SK-N-SH (cell line): ENCODE results near the gene SHQ1. TPM values are rescaled to one million over a fixed set of nuclear protein-coding genes. Genes with fewer than 3 reads are reported as not detected.

Experiments used
- CTCF ChIA-PET: fragments of 300-600, 350-600 bp; formaldehyde crosslinking; extraction: SDS; loops from one replicate; lab custom pipeline; 2021; lab: Yijun Ruan, JAX
- POLR2A ChIA-PET: fragments of 350-600 bp; sonication (Branson Sonifier 250); formaldehyde crosslinking; extraction: SDS; loops from one replicate; lab custom pipeline; 2020; ENCODE audit warnings: antibody characterized with exemption, inconsistent platforms; lab: Yijun Ruan, JAX
- DNase-seq: peaks from one replicate; pipeline ENCODE4 v3.0.0; 2012
- H2AFZ ChIP-seq: fragments of 200-600 bp; sonication (generic); 2 replicates; pipeline ENCODE4 v1.8.1; 2016; ENCODE audit warnings: antibody characterized with exemption, mild to moderate bottlenecking, low read depth
- H3F3A ChIP-seq: fragments of 200-600 bp; sonication (generic); replicated peaks from 2 replicates; pipeline ENCODE3; 2016; ENCODE audit warnings: antibody characterized with exemption, mild to moderate bottlenecking; ENCODE audit not compliant: insufficient read depth
- H3K27ac ChIP-seq, 2 experiments: fragments of 200-500 bp in 1 of 2; fragments of 200-600 bp in 1 of 2; sonication (Bioruptor generic) in 1 of 2; sonication (generic), shearing (Covaris generic) in 1 of 2; 2 replicates each; pipeline versions ENCODE4 v1.5.1 to v1.6.1; 2014 to 2016; ENCODE audit warnings: low read depth in 2 of 2, inconsistent platforms in 1 of 2, low read length in 1 of 2, mild to moderate bottlenecking in 1 of 2, mixed read lengths in 1 of 2
- H3K27me3 ChIP-seq: fragments of 200-600 bp; sonication (generic), shearing (Covaris generic); 2 replicates; pipeline ENCODE4 v1.6.1; 2016; ENCODE audit warnings: mixed run types; ENCODE audit not compliant: insufficient read depth
- H3K36me3 ChIP-seq, 2 experiments: fragments of 200-500 bp in 1 of 2; fragments of 200-600 bp in 1 of 2; sonication (Bioruptor generic) in 1 of 2; sonication (generic) in 1 of 2; replicated peaks in 1 of 2; 2 replicates each; pipeline versions ENCODE3 to v1.5.1; 2014 to 2016; ENCODE audit warnings: low read length in 1 of 2, mild to moderate bottlenecking in 1 of 2; ENCODE audit not compliant: insufficient read depth in 2 of 2, control insufficient read depth in 1 of 2
- H3K4me1 ChIP-seq, 2 experiments: fragments of 200-500 bp in 1 of 2; fragments of 200-600 bp in 1 of 2; sonication (Bioruptor generic) in 1 of 2; sonication (generic), shearing (Covaris generic) in 1 of 2; 2 replicates each; pipeline versions ENCODE4 v1.5.1 to v1.6.1; 2014 to 2016; ENCODE audit warnings: low read depth in 1 of 2, low read length in 1 of 2, mixed run types in 1 of 2; ENCODE audit not compliant: insufficient read depth in 2 of 2, control insufficient read depth in 1 of 2
- H3K4me2 ChIP-seq: fragments of 200-600 bp; sonication (generic), shearing (Covaris generic); 2 replicates; pipeline ENCODE4 v1.6.1; 2017; ENCODE audit warnings: mixed run types
- H3K4me3 ChIP-seq, 2 experiments: fragments of 200-500 bp in 1 of 2; fragments of 200-600 bp in 1 of 2; sonication (Bioruptor generic) in 1 of 2; sonication (generic), shearing (Covaris generic) in 1 of 2; 2 replicates each; pipeline versions ENCODE4 v1.5.1 to v1.8.1; 2014 to 2016; ENCODE audit warnings: low read depth in 2 of 2, inconsistent platforms in 1 of 2, low read length in 1 of 2, mild to moderate bottlenecking in 1 of 2, mixed read lengths in 1 of 2, moderate library complexity in 1 of 2
- H3K79me2 ChIP-seq: fragments of 200-600 bp; sonication (generic); 2 replicates; pipeline ENCODE4 v1.8.1; 2017; ENCODE audit warnings: mild to moderate bottlenecking; ENCODE audit not compliant: insufficient read depth
- H3K9ac ChIP-seq: fragments of 200-600 bp; sonication (generic); 2 replicates; pipeline ENCODE4 v1.6.1; 2017; ENCODE audit warnings: mixed run types
- H3K9me2 ChIP-seq: fragments of 200-600 bp; sonication (generic); 2 replicates; pipeline ENCODE4 v1.6.1; 2017; ENCODE audit warnings: mixed run types
- H3K9me3 ChIP-seq: fragments of 200-600 bp; sonication (generic); 2 replicates; pipeline ENCODE4 v1.6.1; 2017; ENCODE audit warnings: mixed run types, mild to moderate bottlenecking, moderate library complexity
- H4K20me1 ChIP-seq: fragments of 200-600 bp; sonication (generic); 2 replicates; pipeline ENCODE4 v1.6.1; 2017; ENCODE audit warnings: mild to moderate bottlenecking, mixed run types; ENCODE audit not compliant: insufficient read depth
- ELF1 ChIP-seq: IDR thresholded peaks from 2 replicates; pipeline ENCODE4 v1.4.0; 2012
- FOSL2 ChIP-seq: IDR thresholded peaks from 2 replicates; pipeline ENCODE4 v1.4.0; 2012; ENCODE audit warnings: low read depth, mild to moderate bottlenecking, moderate library complexity, borderline replicate concordance
- FOXM1 ChIP-seq: IDR thresholded peaks from 2 replicates; pipeline ENCODE4 v1.4.0; 2012; ENCODE audit warnings: low read depth, mild to moderate bottlenecking
- GATA2 ChIP-seq: sonication (generic); formaldehyde crosslinking; IDR thresholded peaks from 2 replicates; pipeline ENCODE4 v1.5.0; 2020; ENCODE audit warnings: mild to moderate bottlenecking, missing genetic modification reagents
- JUND ChIP-seq: IDR thresholded peaks from 2 replicates; pipeline ENCODE4 v1.4.0; 2012
- MXI1 ChIP-seq: IDR thresholded peaks from 2 replicates; pipeline ENCODE4 v1.6.1; 2012; ENCODE audit warnings: mild to moderate bottlenecking, low read depth, low read length, improper control_type of control experiment
- NFIC ChIP-seq: IDR thresholded peaks from 2 replicates; pipeline ENCODE4 v1.4.0; 2012; ENCODE audit warnings: borderline replicate concordance
- POLR2AphosphoS5 ChIP-seq: IDR thresholded peaks from 2 replicates; pipeline ENCODE4 v1.6.1; 2012; ENCODE audit warnings: low read depth, low read length
- RAD21 ChIP-seq: IDR thresholded peaks from 2 replicates; pipeline ENCODE4 v1.6.1; 2012; ENCODE audit warnings: mild to moderate bottlenecking, low read length
- RXRA ChIP-seq: IDR thresholded peaks from 2 replicates; pipeline ENCODE4 v1.4.0; 2012; ENCODE audit warnings: low read depth, mild to moderate bottlenecking, borderline replicate concordance
- SMC3 ChIP-seq: IDR thresholded peaks from 2 replicates; pipeline ENCODE4 v1.6.1; 2012; ENCODE audit warnings: low read depth, low read length, improper control_type of control experiment
- WGBS: methylation state at CpG from one replicate; pipeline ENCODE4 v1.1.6; 2017; ENCODE audit warnings: low lambda C conversion rate; 5-methylcytosine and 5-hydroxymethylcytosine counted together
- polyA plus RNA-seq, 3 experiments: library from polyadenylated mRNA; depleted of rRNA; stranded (reverse); fragments of >200 nt; gene quantifications; 2 replicates each; pipeline ENCODE4 v1.2.3, GENCODE V29; 2012
- TF ChIP-seq, protein P1 (sequence below): IDR thresholded peaks from 2 replicates; pipeline ENCODE4 v1.6.1; 2012; ENCODE audit warnings: mild to moderate bottlenecking, low read depth, low read length, moderate library complexity
- TF ChIP-seq, protein P2 (sequence below): IDR thresholded peaks from 2 replicates; pipeline ENCODE4 v1.4.0; 2012; ENCODE audit warnings: low read depth, borderline replicate concordance
- TF ChIP-seq, protein P3 (sequence below): IDR thresholded peaks from 2 replicates; pipeline ENCODE4 v1.4.0; 2012; ENCODE audit warnings: low read depth, borderline replicate concordance
- TF ChIP-seq, protein P4 (sequence below): fragments of 150-350 bp; IDR thresholded peaks from 2 replicates; pipeline ENCODE4 v1.6.1; 2017; ENCODE audit warnings: antibody characterized with exemption, low read length, low read depth, borderline replicate concordance
- TF ChIP-seq, protein P5 (sequence below): IDR thresholded peaks from 2 replicates; pipeline ENCODE4 v1.4.0; 2012; ENCODE audit warnings: low read depth
- TF ChIP-seq, protein P6 (sequence below): fragments of 150-350 bp; IDR thresholded peaks from 2 replicates; pipeline ENCODE4 v1.6.1; 2016; ENCODE audit warnings: mild to moderate bottlenecking, low read depth, low read length
- TF ChIP-seq, protein P7 (sequence below): IDR thresholded peaks from 2 replicates; pipeline ENCODE4; 2012

The SHQ1 gene
- polyA plus RNA-seq, 1 of the 3 experiments (the other 2 are of a cell fraction), result 10.5 TPM

DNA sequence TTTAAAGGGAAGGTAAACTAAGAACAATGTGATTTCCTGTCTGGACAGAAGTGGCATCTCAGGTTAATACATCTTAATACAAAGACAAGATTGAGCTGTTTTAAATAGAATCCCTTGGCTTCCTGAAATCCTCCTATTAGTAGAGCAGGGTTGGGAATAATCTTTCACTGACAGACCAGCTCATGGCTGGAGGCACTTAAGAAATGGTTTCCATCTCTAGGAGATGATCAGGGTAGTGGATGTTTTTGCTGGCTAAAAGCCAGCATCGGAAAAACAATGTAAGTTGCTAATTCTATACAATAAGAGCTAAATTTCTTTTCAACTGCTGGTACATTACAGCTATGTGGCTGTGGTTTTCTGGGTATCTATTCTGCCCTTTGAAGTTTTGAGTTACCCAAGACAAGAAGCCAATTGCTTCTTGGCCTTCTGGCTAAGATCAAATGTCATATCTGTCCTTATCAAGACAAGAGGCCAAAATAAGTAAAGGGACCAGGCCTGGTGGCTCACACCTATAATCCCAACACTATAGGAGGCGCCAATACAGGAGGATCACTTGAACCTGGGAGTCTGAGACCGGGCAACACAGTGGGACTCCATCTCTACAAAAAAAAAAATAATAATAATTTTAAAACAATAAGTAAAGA is 49.6 kb downstream of the SHQ1 start (continued):
- TF ChIP-seq, protein P1, sequence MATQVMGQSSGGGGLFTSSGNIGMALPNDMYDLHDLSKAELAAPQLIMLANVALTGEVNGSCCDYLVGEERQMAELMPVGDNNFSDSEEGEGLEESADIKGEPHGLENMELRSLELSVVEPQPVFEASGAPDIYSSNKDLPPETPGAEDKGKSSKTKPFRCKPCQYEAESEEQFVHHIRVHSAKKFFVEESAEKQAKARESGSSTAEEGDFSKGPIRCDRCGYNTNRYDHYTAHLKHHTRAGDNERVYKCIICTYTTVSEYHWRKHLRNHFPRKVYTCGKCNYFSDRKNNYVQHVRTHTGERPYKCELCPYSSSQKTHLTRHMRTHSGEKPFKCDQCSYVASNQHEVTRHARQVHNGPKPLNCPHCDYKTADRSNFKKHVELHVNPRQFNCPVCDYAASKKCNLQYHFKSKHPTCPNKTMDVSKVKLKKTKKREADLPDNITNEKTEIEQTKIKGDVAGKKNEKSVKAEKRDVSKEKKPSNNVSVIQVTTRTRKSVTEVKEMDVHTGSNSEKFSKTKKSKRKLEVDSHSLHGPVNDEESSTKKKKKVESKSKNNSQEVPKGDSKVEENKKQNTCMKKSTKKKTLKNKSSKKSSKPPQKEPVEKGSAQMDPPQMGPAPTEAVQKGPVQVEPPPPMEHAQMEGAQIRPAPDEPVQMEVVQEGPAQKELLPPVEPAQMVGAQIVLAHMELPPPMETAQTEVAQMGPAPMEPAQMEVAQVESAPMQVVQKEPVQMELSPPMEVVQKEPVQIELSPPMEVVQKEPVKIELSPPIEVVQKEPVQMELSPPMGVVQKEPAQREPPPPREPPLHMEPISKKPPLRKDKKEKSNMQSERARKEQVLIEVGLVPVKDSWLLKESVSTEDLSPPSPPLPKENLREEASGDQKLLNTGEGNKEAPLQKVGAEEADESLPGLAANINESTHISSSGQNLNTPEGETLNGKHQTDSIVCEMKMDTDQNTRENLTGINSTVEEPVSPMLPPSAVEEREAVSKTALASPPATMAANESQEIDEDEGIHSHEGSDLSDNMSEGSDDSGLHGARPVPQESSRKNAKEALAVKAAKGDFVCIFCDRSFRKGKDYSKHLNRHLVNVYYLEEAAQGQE, result no peak

DNA sequence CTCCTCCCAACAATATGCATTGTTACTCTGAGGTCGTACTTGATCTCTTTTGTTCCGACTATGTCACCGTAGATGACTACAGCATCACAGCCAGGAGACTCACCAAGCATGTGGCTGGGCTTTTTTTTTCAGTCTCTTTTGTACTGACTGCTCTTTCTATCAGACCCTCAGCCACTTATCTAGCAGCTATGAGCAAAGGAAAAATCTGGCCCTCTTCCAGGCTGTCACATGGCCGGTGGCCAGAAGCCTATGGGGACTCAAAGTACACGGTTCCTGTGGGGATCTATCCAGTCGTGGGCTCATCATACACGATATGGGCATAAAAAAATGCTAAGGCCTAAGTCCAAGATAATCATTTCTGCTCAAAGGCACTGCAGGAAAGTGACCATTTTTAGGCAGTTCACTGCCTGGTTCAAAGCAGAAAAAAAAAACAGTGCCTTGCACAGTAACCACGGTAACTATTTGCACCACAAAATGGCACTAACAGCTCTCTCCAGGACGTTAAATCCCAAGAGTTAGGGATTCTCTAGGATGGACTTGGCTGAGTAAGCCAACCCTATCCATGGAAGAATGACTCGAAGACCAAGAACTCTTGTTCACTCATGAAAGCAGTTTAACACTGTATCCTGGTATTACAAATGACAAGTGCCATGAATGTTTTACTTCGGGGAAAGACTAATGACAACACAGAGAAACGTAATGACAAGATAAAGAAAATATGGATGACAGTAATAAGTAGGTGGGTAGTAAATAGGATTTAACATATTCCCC is 50.3 kb downstream of the SHQ1 start:
- peak overlapping the region; percentile 24; the same call in 1 of the 2 replicates for H3K4me2 ChIP-seq
- CTCF ChIA-PET, result interaction anchor here (0.8 to 2.5 kb wide), 5 partner anchors 16 to 923 kb away, joined by 3 to 7 read pairs (median 3); no protein-coding TSS in a partner anchor
- no peaks in the 10 kb centered on the region for H3K9me3 ChIP-seq
- peak; percentile 70 for DNase-seq
- H3K4me1 ChIP-seq, result peaks cover 6 to 12% of the 10 kb centered on the region in 2 experiments
- H3F3A ChIP-seq, result peaks cover 21% of the 10 kb centered on the region
- no peaks in the 10 kb centered on the region for H3K9me2 ChIP-seq
- 38% methylated on average over 12 of the region's 12 CpGs for WGBS
- no peaks in the 10 kb centered on the region for H3K27me3 ChIP-seq
- TF ChIP-seq, protein P2, sequence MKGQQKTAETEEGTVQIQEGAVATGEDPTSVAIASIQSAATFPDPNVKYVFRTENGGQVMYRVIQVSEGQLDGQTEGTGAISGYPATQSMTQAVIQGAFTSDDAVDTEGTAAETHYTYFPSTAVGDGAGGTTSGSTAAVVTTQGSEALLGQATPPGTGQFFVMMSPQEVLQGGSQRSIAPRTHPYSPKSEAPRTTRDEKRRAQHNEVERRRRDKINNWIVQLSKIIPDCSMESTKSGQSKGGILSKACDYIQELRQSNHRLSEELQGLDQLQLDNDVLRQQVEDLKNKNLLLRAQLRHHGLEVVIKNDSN, result peak; percentile 52; the same call in 1 of the 2 replicates
- peak; percentile 21; the same call in 1 of the 2 replicates for TF ChIP-seq NFIC
- TF ChIP-seq, protein P3, sequence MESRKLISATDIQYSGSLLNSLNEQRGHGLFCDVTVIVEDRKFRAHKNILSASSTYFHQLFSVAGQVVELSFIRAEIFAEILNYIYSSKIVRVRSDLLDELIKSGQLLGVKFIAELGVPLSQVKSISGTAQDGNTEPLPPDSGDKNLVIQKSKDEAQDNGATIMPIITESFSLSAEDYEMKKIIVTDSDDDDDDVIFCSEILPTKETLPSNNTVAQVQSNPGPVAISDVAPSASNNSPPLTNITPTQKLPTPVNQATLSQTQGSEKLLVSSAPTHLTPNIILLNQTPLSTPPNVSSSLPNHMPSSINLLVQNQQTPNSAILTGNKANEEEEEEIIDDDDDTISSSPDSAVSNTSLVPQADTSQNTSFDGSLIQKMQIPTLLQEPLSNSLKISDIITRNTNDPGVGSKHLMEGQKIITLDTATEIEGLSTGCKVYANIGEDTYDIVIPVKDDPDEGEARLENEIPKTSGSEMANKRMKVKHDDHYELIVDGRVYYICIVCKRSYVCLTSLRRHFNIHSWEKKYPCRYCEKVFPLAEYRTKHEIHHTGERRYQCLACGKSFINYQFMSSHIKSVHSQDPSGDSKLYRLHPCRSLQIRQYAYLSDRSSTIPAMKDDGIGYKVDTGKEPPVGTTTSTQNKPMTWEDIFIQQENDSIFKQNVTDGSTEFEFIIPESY, result no peak
- no peak for TF ChIP-seq FOSL2
- peak; percentile 14; the same call in 1 of the 2 replicates for TF ChIP-seq RAD21
- TF ChIP-seq FOXM1, result no peak
- no peak for TF ChIP-seq RXRA
- peak; percentile 48 for TF ChIP-seq GATA2 (CRISPR knock-in tag)
- TF ChIP-seq, protein P4, sequence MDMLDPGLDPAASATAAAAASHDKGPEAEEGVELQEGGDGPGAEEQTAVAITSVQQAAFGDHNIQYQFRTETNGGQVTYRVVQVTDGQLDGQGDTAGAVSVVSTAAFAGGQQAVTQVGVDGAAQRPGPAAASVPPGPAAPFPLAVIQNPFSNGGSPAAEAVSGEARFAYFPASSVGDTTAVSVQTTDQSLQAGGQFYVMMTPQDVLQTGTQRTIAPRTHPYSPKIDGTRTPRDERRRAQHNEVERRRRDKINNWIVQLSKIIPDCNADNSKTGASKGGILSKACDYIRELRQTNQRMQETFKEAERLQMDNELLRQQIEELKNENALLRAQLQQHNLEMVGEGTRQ, result peak; percentile 18; the same call in 1 of the 2 replicates
- no peak for TF ChIP-seq POLR2AphosphoS5
- TF ChIP-seq, protein P5, sequence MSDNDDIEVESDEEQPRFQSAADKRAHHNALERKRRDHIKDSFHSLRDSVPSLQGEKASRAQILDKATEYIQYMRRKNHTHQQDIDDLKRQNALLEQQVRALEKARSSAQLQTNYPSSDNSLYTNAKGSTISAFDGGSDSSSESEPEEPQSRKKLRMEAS, result no peak
- TF ChIP-seq, protein P6, sequence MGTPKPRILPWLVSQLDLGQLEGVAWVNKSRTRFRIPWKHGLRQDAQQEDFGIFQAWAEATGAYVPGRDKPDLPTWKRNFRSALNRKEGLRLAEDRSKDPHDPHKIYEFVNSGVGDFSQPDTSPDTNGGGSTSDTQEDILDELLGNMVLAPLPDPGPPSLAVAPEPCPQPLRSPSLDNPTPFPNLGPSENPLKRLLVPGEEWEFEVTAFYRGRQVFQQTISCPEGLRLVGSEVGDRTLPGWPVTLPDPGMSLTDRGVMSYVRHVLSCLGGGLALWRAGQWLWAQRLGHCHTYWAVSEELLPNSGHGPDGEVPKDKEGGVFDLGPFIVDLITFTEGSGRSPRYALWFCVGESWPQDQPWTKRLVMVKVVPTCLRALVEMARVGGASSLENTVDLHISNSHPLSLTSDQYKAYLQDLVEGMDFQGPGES, result no peak
- TF ChIP-seq JUND, result peak; percentile 19; the same call in 1 of the 2 replicates
- no peak for TF ChIP-seq SMC3
- TF ChIP-seq ELF1, result no peak
- peak; percentile 69; the same call in 1 of the 2 replicates for TF ChIP-seq MXI1
- TF ChIP-seq, protein P7, sequence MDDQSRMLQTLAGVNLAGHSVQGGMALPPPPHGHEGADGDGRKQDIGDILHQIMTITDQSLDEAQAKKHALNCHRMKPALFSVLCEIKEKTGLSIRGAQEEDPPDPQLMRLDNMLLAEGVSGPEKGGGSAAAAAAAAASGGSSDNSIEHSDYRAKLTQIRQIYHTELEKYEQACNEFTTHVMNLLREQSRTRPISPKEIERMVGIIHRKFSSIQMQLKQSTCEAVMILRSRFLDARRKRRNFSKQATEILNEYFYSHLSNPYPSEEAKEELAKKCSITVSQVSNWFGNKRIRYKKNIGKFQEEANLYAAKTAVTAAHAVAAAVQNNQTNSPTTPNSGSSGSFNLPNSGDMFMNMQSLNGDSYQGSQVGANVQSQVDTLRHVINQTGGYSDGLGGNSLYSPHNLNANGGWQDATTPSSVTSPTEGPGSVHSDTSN, result peak; percentile 26; the same call in 1 of the 2 replicates
- no peak overlapping the region for H3K4me3 ChIP-seq
- H3K79me2 ChIP-seq, result no peaks in the 10 kb centered on the region
- POLR2A ChIA-PET, result interaction anchor here (1.0 kb wide), 1 partner anchor 132 kb away, joined by 6 read pairs; no protein-coding TSS in a partner anchor
- no peak overlapping the region for H3K9ac ChIP-seq
- H2AFZ ChIP-seq, result no peak overlapping the region
- peak overlapping the region; percentile 52 to 88 for H3K27ac ChIP-seq
- H4K20me1 ChIP-seq, result no peaks in the 10 kb centered on the region
- H3K36me3 ChIP-seq, result no peaks in the 10 kb centered on the region
